Caco-2 (cell line): ENCODE measurements around the gene TUBG1. TPM values are rescaled to one million over a fixed set of nuclear protein-coding genes. Genes with fewer than 3 reads are reported as not detected.
A peak's percentile ranks its signal among the peaks of the same experiment; 100 is the strongest.

ENCODE experiments used
- BruUV-seq: library from RNA; stranded (reverse); fragments of 400-500 nt; replicated peaks from 2 replicates; lab custom pipeline; 2021; lab: Mats Ljungman, UMichigan
- CTCF ChIA-PET: fragments of 300-600 bp; sonication (Branson Sonifier 250); formaldehyde crosslinking; loops from one replicate; lab custom pipeline; 2022; ENCODE audit warnings: antibody characterized with exemption; lab: Charles Lee
- POLR2A ChIA-PET: fragments of 300-600 bp; sonication (Branson Sonifier 250); formaldehyde crosslinking; loops from one replicate; lab custom pipeline; 2022; ENCODE audit warnings: antibody characterized with exemption; lab: Charles Lee
- DNase-seq, 2 experiments: peaks; one replicate each; pipeline versions ENCODE4 v3.0.0 to v3.0.0-alpha.2; 2020 to 2022
- H3K27me3 ChIP-seq: replicated peaks from 2 replicates; pipeline ENCODE4 v1.6.0; 2011; ENCODE audit warnings: low read length; ENCODE audit not compliant: control insufficient read depth, insufficient read depth
- H3K36me3 ChIP-seq: 2 replicates; pipeline ENCODE4 v1.5.1; 2011; ENCODE audit warnings: low read length; ENCODE audit not compliant: control insufficient read depth, insufficient read depth
- H3K4me1 ChIP-seq: fragments of 250-450 bp; sonication (Bioruptor Pico); 2 replicates; pipeline ENCODE4 v1.5.1; 2020; ENCODE audit warnings: mild to moderate bottlenecking
- H3K4me3 ChIP-seq: 2 replicates; pipeline ENCODE4 v1.5.1; 2011; ENCODE audit warnings: low read depth, mild to moderate bottlenecking, control low read depth, low read length
- H3K9me3 ChIP-seq: fragments of 250-450 bp; sonication (Bioruptor Pico); 2 replicates; pipeline ENCODE4 v1.5.1; 2020; ENCODE audit warnings: mild to moderate bottlenecking, moderate library complexity
- H3K27ac Mint-ChIP-seq: one replicate; pipeline ENCODE4 v1.8.0; 2022; ENCODE audit warnings: mixed read lengths; ENCODE audit not compliant: unreplicated experiment
- H3K27me3 Mint-ChIP-seq: one replicate; pipeline ENCODE4 v1.8.0; 2022; ENCODE audit warnings: mixed read lengths; ENCODE audit not compliant: insufficient read depth, unreplicated experiment
- H3K36me3 Mint-ChIP-seq: one replicate; pipeline ENCODE4 v1.8.0; 2022; ENCODE audit warnings: mild to moderate bottlenecking, mixed read lengths; ENCODE audit not compliant: insufficient read depth, unreplicated experiment
- H3K4me1 Mint-ChIP-seq: one replicate; pipeline ENCODE4 v1.8.0; 2022; ENCODE audit warnings: low read depth, mixed read lengths; ENCODE audit not compliant: unreplicated experiment
- H3K4me3 Mint-ChIP-seq: one replicate; pipeline ENCODE4 v1.8.0; 2022; ENCODE audit warnings: mild to moderate bottlenecking, moderate library complexity, mixed read lengths; ENCODE audit not compliant: unreplicated experiment
- H3K9me3 Mint-ChIP-seq: one replicate; pipeline ENCODE4 v1.8.0; 2022; ENCODE audit warnings: mixed read lengths; ENCODE audit not compliant: unreplicated experiment
- intact Hi-C: fragments of 100-400 bp; cut with micrococcal nuclease; formaldehyde crosslinking; loops from one replicate; pipeline ENCODE4 v1.10.0; 2022; ENCODE audit not compliant: unreplicated experiment
- total RNA-seq: library from RNA; stranded (reverse); gene quantifications from 2 replicates; pipeline ENCODE4 v1.2.3, GENCODE V29; 2022
- TF ChIP-seq, protein P1 (sequence below), 2 experiments: fragments of 200-600 bp in 1 of 2; IDR thresholded peaks; 1 replicate in 1 of 2; 2 replicates in 1 of 2; pipeline versions ENCODE4 v1.5.1 to v1.8.0; 2011 to 2022; ENCODE audit warnings: antibody characterized with exemption in 1 of 2, control low read depth in 1 of 2, inconsistent platforms in 1 of 2, low read depth in 1 of 2, low read length in 1 of 2, mild to moderate bottlenecking in 1 of 2, moderate library complexity in 1 of 2; ENCODE audit not compliant: insufficient read depth in 1 of 2, severe bottlenecking in 1 of 2, unreplicated experiment in 1 of 2

TUBG1 gene
- total RNA-seq, 1 experiment from 2014 or later = 108 TPM

- no peaks in the 10 kb centered on the region for H3K9me3 ChIP-seq
- intact Hi-C loops = loop anchor here (1.0 to 10.0 kb wide), 5 partner anchors 30 to 246 kb away; partner anchors contain the start of genes BECN1, RAMP2, RETREG3 and TUBG1
- no TSS peak for BruUV-seq
- ChIA-PET CTCF (interaction anchor here (0.6 to 2.9 kb wide), 45 partner anchors 8 to 1983 kb away, joined by 3 to 38 read pairs (median 4); partner anchors contain the start of genes BECN1, CAVIN1, CNTD1 and COA3), POLR2A (interaction anchor here (0.5 to 2.4 kb wide), 9 partner anchors 30 to 536 kb away, joined by 3 to 26 read pairs (median 4); partner anchors contain the start of genes BECN1, COA3, NAGLU and PLEKHH3)
- peaks cover under 1% of the 10 kb centered on the region for H3K36me3 ChIP-seq
- no peaks in the 10 kb centered on the region for H3K27me3 Mint-ChIP-seq
- peaks cover 20% of the 10 kb centered on the region for H3K4me1 Mint-ChIP-seq
- peaks cover 4% of the 10 kb centered on the region for H3K4me1 ChIP-seq
- H3K4me3 Mint-ChIP-seq = peak overlapping the region; percentile 80
- H3K36me3 Mint-ChIP-seq = peaks cover 72% of the 10 kb centered on the region
- H3K4me3 ChIP-seq = peak overlapping the region; percentile 82
- peak overlapping the region; percentile 84 for H3K27ac Mint-ChIP-seq
- peak; percentile 90 to 93 for DNase-seq
- H3K9me3 Mint-ChIP-seq = no peaks in the 10 kb centered on the region
- TF ChIP-seq, protein P1, sequence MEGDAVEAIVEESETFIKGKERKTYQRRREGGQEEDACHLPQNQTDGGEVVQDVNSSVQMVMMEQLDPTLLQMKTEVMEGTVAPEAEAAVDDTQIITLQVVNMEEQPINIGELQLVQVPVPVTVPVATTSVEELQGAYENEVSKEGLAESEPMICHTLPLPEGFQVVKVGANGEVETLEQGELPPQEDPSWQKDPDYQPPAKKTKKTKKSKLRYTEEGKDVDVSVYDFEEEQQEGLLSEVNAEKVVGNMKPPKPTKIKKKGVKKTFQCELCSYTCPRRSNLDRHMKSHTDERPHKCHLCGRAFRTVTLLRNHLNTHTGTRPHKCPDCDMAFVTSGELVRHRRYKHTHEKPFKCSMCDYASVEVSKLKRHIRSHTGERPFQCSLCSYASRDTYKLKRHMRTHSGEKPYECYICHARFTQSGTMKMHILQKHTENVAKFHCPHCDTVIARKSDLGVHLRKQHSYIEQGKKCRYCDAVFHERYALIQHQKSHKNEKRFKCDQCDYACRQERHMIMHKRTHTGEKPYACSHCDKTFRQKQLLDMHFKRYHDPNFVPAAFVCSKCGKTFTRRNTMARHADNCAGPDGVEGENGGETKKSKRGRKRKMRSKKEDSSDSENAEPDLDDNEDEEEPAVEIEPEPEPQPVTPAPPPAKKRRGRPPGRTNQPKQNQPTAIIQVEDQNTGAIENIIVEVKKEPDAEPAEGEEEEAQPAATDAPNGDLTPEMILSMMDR (IDR thresholded peaks at IDR 0.05; ENCODE audit: insufficient read depth in 1 of 2, low read depth in 1 of 2, low read length in 1 of 2, severe bottlenecking in 1 of 2, unreplicated experiment in 1 of 2) = peak; percentile 79 to 84
- no peaks in the 10 kb centered on the region for H3K27me3 ChIP-seq
Measured at GRCh38 chr17:42578282-42578869, 31.1 kb upstream of the TUBG1 start.

GRCh38 chr17:42579794-42580551 is 29.5 kb upstream of the TUBG1 start:
- no peaks in the 10 kb centered on the region for H3K9me3 ChIP-seq
- no peak overlapping the region for H3K27ac Mint-ChIP-seq
- DNase-seq = no peak
- H3K4me1 ChIP-seq = peaks cover 4% of the 10 kb centered on the region
- H3K4me3 Mint-ChIP-seq = peak overlapping the region; percentile 15
- H3K36me3 ChIP-seq = no peaks in the 10 kb centered on the region; the same call in none of the 2 replicates
- no peaks in the 10 kb centered on the region for H3K9me3 Mint-ChIP-seq
- intact Hi-C loops = loop anchor here (2.0 to 10.0 kb wide), 4 partner anchors 29 to 245 kb away; partner anchors contain the start of genes BECN1, RAMP2, RETREG3 and TUBG1
- H3K4me3 ChIP-seq = no peak overlapping the region
- CTCF ChIA-PET = no interaction called here
- H3K4me1 Mint-ChIP-seq = peaks cover 16% of the 10 kb centered on the region
- no peaks in the 10 kb centered on the region for H3K27me3 ChIP-seq
- H3K36me3 Mint-ChIP-seq = peaks cover 76% of the 10 kb centered on the region
- TF ChIP-seq, protein P1 (IDR thresholded peaks at IDR 0.05; ENCODE audit: insufficient read depth in 1 of 2, low read depth in 1 of 2, low read length in 1 of 2, severe bottlenecking in 1 of 2, unreplicated experiment in 1 of 2) = no peak
- H3K27me3 Mint-ChIP-seq = no peaks in the 10 kb centered on the region
- POLR2A ChIA-PET = interaction anchor here (1.3 kb wide), 1 partner anchor 30 kb away, joined by 6 read pairs; the partner anchor contains the start of gene TUBG1
- BruUV-seq = no TSS peak

DNA sequence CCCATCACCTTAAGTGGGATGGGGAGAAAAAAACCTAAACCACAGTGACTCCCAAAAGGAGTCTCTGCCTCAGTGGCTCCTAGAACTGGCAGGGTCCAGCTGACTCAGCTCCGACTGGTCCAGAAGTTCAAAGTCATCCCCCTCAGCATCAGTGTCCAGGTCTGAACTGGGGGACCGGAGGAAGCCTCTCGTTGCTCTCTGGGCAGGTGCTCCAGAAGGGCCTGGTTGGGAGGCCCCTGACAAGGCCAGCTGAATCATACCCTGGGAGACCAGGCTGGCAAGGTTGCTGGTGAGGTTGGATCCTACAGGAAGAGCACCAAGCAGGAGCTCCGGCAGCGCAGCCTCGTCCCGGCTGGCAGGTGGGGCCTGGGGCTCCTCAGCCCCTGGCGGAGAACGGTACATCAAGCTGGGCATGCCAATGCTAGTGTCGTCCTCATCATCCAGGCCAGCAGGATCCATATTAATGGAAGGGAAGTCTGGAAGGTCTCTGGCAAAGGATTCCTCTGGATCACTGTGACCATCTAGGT is 27.7 kb upstream of the TUBG1 start:
- no peak for DNase-seq
- Histone ChIP-seq H3K36me3 (peaks cover 2% of the 10 kb centered on the region), H3K4me3 (no peak overlapping the region), H3K9me3 (no peaks in the 10 kb centered on the region), H3K27me3 (no peaks in the 10 kb centered on the region), H3K4me1 (peaks cover 4% of the 10 kb centered on the region)
- TF ChIP-seq, protein P1 (IDR thresholded peaks at IDR 0.05; ENCODE audit: insufficient read depth in 1 of 2, low read depth in 1 of 2, low read length in 1 of 2, severe bottlenecking in 1 of 2, unreplicated experiment in 1 of 2) = no peak
- Mint-ChIP-seq H3K27ac (no peak overlapping the region), H3K9me3 (no peaks in the 10 kb centered on the region), H3K4me3 (no peak overlapping the region), H3K4me1 (peaks cover 3% of the 10 kb centered on the region), H3K27me3 (no peaks in the 10 kb centered on the region), H3K36me3 (peaks cover 76% of the 10 kb centered on the region)
- intact Hi-C loops = no loop called here
- ChIA-PET CTCF (no interaction called here), POLR2A (no interaction called here)
- BruUV-seq = no TSS peak
